ENCODE data around the gene SSPN.

DNA sequence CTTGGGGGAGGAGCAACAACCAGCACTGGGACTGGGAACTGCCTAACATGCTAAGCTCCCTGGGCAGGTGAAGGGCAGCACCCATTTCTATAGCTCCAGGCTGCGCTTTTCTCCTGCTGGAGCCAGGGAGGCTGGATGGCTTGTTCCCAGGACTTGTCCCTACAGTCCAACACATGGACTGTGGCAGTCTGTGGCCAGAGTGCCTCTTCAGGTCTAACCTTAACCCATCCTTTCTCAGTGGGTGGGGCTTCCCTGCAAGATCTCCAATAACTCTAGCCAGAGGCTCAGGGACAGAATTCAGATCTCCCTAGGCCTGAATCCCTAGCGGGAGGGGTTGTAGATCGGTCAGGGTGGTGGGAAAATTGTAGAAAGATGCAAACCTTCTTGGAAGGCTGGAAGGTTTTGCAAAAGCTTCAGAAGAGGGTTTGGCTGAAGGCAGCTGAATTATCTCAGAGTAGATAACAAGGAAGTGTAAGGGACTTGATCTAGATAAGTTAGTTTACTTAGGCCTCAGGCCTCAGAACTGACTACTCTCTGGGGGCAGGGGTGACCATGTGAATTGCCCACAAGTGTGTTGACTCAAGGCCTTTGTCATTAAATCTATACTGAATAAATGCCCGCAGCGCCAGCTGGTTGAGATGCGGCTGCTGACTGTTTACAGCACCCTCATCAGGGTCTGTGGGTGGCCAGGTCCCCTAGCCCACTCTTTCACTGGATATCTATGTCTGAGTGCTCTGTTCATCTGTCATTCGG is 60.7 kb downstream of the SSPN start:
- no peak for TF ChIP-seq EZH2 (IDR thresholded peaks at IDR 0.05; ENCODE audit: borderline replicate concordance, low read depth, low read length, severe bottlenecking)
- TF ChIP-seq, protein P1, sequence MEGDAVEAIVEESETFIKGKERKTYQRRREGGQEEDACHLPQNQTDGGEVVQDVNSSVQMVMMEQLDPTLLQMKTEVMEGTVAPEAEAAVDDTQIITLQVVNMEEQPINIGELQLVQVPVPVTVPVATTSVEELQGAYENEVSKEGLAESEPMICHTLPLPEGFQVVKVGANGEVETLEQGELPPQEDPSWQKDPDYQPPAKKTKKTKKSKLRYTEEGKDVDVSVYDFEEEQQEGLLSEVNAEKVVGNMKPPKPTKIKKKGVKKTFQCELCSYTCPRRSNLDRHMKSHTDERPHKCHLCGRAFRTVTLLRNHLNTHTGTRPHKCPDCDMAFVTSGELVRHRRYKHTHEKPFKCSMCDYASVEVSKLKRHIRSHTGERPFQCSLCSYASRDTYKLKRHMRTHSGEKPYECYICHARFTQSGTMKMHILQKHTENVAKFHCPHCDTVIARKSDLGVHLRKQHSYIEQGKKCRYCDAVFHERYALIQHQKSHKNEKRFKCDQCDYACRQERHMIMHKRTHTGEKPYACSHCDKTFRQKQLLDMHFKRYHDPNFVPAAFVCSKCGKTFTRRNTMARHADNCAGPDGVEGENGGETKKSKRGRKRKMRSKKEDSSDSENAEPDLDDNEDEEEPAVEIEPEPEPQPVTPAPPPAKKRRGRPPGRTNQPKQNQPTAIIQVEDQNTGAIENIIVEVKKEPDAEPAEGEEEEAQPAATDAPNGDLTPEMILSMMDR (IDR thresholded peaks at IDR 0.05; ENCODE audit: borderline replicate concordance, extremely low read depth, low read length, poor library complexity, severe bottlenecking) = no peak
